Transverse colon (tissue), 4 donors: ENCODE measurements around the gene FGF2. TPM values are rescaled to one million over a fixed set of nuclear protein-coding genes. Genes with fewer than 3 reads are reported as not detected.

ENCODE experiments used
- DNase-seq: peaks from one replicate; pipeline ENCODE4 v3.0.0-alpha.2; 2019
- H3K27ac ChIP-seq, 4 donors: fragments of 200-600 bp; sonication (generic); 2 replicates each; pipeline ENCODE4 v1.5.1; 2016 to 2018; ENCODE audit warnings: inconsistent platforms in 4 of 4
- H3K27me3 ChIP-seq: fragments of 200-600 bp; sonication (generic); 2 replicates; pipeline ENCODE4 v1.5.1; 2017; ENCODE audit warnings: inconsistent platforms
- H3K36me3 ChIP-seq, 4 donors: fragments of 200-600 bp; sonication (generic); 2 replicates each; pipeline ENCODE4 v1.5.1; 2017 to 2019; ENCODE audit warnings: inconsistent platforms in 4 of 4
- H3K4me1 ChIP-seq, 4 donors: fragments of 200-600 bp; sonication (generic); 2 replicates each; pipeline ENCODE4 v1.5.1; 2017 to 2020; ENCODE audit warnings: inconsistent platforms in 4 of 4
- H3K4me3 ChIP-seq, 4 donors: fragments of 200-600 bp; sonication (generic); 1 replicate in 1 of 4; 2 replicates in 3 of 4; pipeline versions ENCODE4 v1.5.1 to v1.6.1; 2017 to 2019; ENCODE audit warnings: inconsistent platforms in 4 of 4
- H3K9me3 ChIP-seq, 2 donors: fragments of 200-600 bp; sonication (generic); 2 replicates each; pipeline ENCODE4 v1.5.1; 2017 to 2019; ENCODE audit warnings: inconsistent platforms in 2 of 2
- CTCF ChIP-seq, 5 experiments: fragments of 200-600 bp in 3 of 5; fragments of 450-650 bp in 2 of 5; sonication (generic) in 3 of 5; IDR thresholded peaks; 1 replicate in 2 of 5; 2 replicates in 3 of 5; pipeline ENCODE4 v1.5.1; 2016 to 2017; ENCODE audit warnings: antibody characterized with exemption in 5 of 5, inconsistent platforms in 3 of 5, mild to moderate bottlenecking in 2 of 5, moderate library complexity in 1 of 5
- EP300 ChIP-seq: sonication (generic); formaldehyde crosslinking; IDR thresholded peaks from one replicate; pipeline ENCODE4 v1.6.1; 2017; ENCODE audit warnings: antibody characterized with exemption, low read depth
- POLR2A ChIP-seq: fragments of 450-650 bp; IDR thresholded peaks from one replicate; pipeline ENCODE4 v1.6.1; 2016; ENCODE audit warnings: antibody characterized with exemption, mild to moderate bottlenecking, moderate library complexity
- POLR2AphosphoS5 ChIP-seq, 3 donors: sonication (generic); formaldehyde crosslinking; IDR thresholded peaks; one replicate each; pipeline ENCODE4 v1.6.1; 2016; ENCODE audit warnings: antibody characterized with exemption in 3 of 3
- WGBS, 2 donors: methylation state at CpG; one replicate each; pipeline ENCODE4 v1.1.5; 2018; ENCODE audit warnings: low coverage in 1 of 2; 5-methylcytosine and 5-hydroxymethylcytosine counted together
- in situ Hi-C, 4 donors: fragments of 200-750 bp; cut with MboI; loops; one replicate each; pipeline versions ENCODE4 v1.15.0 to v1.15.1; 2017; ENCODE audit warnings: low sequenced_read_pairs in 3 of 4, low pct_ligation_motif_present in 1 of 4, low pct_unique_long_range_greater_than_20kb in 1 of 4
- intact Hi-C: fragments of 100-400 bp; cut with DNase I; formaldehyde crosslinking; loops from one replicate; pipeline ENCODE4 v1.15.1; 2023; ENCODE audit warnings: low total_unique reads
- total RNA-seq, 4 donors: library from RNA; depleted of rRNA; stranded (reverse); fragments of >200 nt; gene quantifications; one replicate each; pipeline ENCODE4 v1.1.0, GENCODE V29; 2016

The FGF2 gene
- total RNA-seq, 4 donors from 2014 or later: 1.9 to 8.6 (median 5.8) TPM

- Histone ChIP-seq H3K27ac (peak overlapping the region; percentile 83 to 91 (median 86)), H3K4me3 (peak overlapping the region; percentile 45 to 81 (median 63)), H3K4me1 (peaks cover 0 to 44% (median 0%) of the 10 kb centered on the region in 4 donors), H3K36me3 (no peaks in the 10 kb centered on the region), H3K9me3 (no peaks in the 10 kb centered on the region), H3K27me3 (peaks cover 46% of the 10 kb centered on the region)
- DNase-seq: peak; percentile 49
- WGBS, 2 donors: 0 to 1% methylated on average over 3 to 56 of the region's 57 CpGs
- intact Hi-C loops (loop anchor here (5.0 kb wide), 1 partner anchor 95 kb away; the partner anchor contains the start of gene NUDT6), in situ Hi-C loops (no loop called here)
- TF ChIP-seq CTCF (IDR thresholded peaks at IDR 0.05) (peak in 1 of 5 experiments; percentile 10), POLR2AphosphoS5 (IDR thresholded peaks at IDR 0.05) (no peak), POLR2A (no peak), EP300 (no peak)
Measured at GRCh38 chr4:122827258-122827878, 737 bp downstream of the FGF2 start.

- H3K36me3 ChIP-seq: no peaks in the 10 kb centered on the region
- peaks cover 46% of the 10 kb centered on the region for H3K27me3 ChIP-seq
- H3K9me3 ChIP-seq: no peaks in the 10 kb centered on the region
- TF ChIP-seq POLR2AphosphoS5 (IDR thresholded peaks at IDR 0.05) (peak in 1 of 3 donors; percentile 7), CTCF (IDR thresholded peaks at IDR 0.05) (peak in 4 of 5 experiments; percentile 26 to 54 (median 34)), EP300 (no peak), POLR2A (no peak)
- H3K27ac ChIP-seq: peak overlapping the region; percentile 83 to 91 (median 86)
- WGBS, 2 donors: 8 to 20% methylated on average over 3 to 10 of the region's 10 CpGs
- H3K4me3 ChIP-seq: peak overlapping the region; percentile 45 to 81 (median 63)
- in situ Hi-C loops (no loop called here), intact Hi-C loops (loop anchor here (5.0 kb wide), 1 partner anchor 94 kb away; the partner anchor contains the start of gene NUDT6)
- peak; percentile 37 for DNase-seq
- peaks cover 0 to 49% (median 0%) of the 10 kb centered on the region in 4 donors for H3K4me1 ChIP-seq
Measured at GRCh38 chr4:122827879-122828601, 1.4 kb downstream of the FGF2 start.

GRCh38 chr4:122830426-122831095, 3.9 kb downstream of the FGF2 start:
- Histone ChIP-seq H3K36me3 (no peaks in the 10 kb centered on the region), H3K4me1 (peaks cover 0 to 60% (median 3%) of the 10 kb centered on the region in 4 donors), H3K27ac (peak overlapping the region; percentile 32 to 74 (median 44)), H3K4me3 (no peak overlapping the region), H3K9me3 (no peaks in the 10 kb centered on the region), H3K27me3 (peaks cover 45% of the 10 kb centered on the region)
- WGBS, 2 donors: 65 to 82% methylated on average over 4 to 5 of the region's 5 CpGs
- in situ Hi-C loops: no loop called here
- intact Hi-C loops: no loop called here
- TF ChIP-seq POLR2AphosphoS5 (IDR thresholded peaks at IDR 0.05): no peak
- no peak for TF ChIP-seq EP300
- no peak for TF ChIP-seq CTCF (IDR thresholded peaks at IDR 0.05)
- no peak for DNase-seq

- DNase-seq: no peak
- peaks cover 34% of the 10 kb centered on the region for H3K27me3 ChIP-seq
- WGBS, 2 donors: 69 to 73% methylated on average over 6 of the region's 6 CpGs
- no peaks in the 10 kb centered on the region for H3K36me3 ChIP-seq
- no peaks in the 10 kb centered on the region for H3K9me3 ChIP-seq
- no peak overlapping the region for H3K4me3 ChIP-seq
- in situ Hi-C loops: no loop called here
- peak overlapping the region in 2 of 4 donors; percentile 55 to 74 for H3K27ac ChIP-seq
- intact Hi-C loops: no loop called here
- TF ChIP-seq POLR2A (no peak), POLR2AphosphoS5 (IDR thresholded peaks at IDR 0.05) (no peak), EP300 (no peak), CTCF (IDR thresholded peaks at IDR 0.05) (no peak)
- peaks cover 0 to 66% (median 4%) of the 10 kb centered on the region in 4 donors for H3K4me1 ChIP-seq
Measured at GRCh38 chr4:122831515-122832196, 5.0 kb downstream of the FGF2 start.
